GM18907 (cell line): ENCODE results near the gene GRIN1.
A peak's percentile ranks its signal among the peaks of the same experiment; 100 is the strongest.

Experiments used
- ATAC-seq: cut with Tn5 transposase; IDR thresholded peaks from one replicate; pipeline ENCODE4 v1.9.1; 2021; ENCODE audit warnings: mild to moderate bottlenecking, moderate library complexity; ENCODE audit not compliant: unreplicated experiment

Gene GRIN1

DNA sequence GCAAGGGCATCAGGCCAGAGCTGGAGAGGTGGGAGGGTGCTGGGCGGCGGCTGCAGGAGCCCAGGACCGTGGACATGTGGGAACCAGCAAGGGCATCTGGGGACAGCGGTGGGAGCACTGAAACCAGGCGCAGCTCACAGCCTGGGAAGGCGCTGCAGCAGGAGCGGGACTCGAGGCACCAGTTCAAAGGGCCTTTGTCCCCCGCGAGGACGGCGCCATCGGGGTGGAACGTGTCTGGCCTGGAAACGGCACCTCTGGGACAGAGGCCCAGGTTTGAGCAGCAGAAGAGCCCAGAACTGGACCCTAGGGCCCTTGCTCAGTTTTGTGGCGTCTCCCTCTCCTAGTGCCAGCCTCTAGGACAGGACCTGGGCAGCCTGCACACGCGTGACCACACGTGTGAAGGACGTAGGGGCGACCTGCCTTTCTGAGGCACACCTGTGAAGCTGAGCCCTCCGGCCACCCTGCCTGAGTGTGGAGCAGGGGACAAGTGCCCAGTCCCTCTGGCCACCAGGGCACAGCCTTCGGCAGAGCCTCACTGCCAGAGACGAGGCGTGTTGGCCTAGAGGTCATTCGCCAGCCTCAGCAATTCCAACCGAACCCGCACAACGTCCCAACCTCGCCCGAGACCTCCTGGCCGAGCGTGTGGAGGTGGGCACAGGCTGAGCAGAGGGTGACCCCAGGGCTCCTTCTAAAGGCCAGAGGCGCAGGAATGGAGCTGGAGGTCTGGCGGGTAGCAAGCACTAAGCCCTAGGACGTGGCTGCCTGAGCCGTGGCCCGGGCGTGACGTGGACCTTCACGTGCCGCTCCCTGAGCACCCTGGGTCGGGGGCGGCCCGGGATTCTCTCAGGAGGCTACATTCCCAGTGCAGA lies 35.1 kb downstream of the GRIN1 start:
- ATAC-seq, result no peak

GRCh38 chr9:137174722-137175293 lies 35.9 kb downstream of the GRIN1 start:
- no peak for ATAC-seq

- ATAC-seq, result no peak
These were observed 36.5 kb downstream of the GRIN1 start for GRCh38 chr9:137175345-137175961.

GRCh38 chr9:137176302-137177182 lies 37.6 kb downstream of the GRIN1 start:
- ATAC-seq, result no peak

- no peak for ATAC-seq
These were observed 39.4 kb downstream of the GRIN1 start for GRCh38 chr9:137178201-137178938.

DNA sequence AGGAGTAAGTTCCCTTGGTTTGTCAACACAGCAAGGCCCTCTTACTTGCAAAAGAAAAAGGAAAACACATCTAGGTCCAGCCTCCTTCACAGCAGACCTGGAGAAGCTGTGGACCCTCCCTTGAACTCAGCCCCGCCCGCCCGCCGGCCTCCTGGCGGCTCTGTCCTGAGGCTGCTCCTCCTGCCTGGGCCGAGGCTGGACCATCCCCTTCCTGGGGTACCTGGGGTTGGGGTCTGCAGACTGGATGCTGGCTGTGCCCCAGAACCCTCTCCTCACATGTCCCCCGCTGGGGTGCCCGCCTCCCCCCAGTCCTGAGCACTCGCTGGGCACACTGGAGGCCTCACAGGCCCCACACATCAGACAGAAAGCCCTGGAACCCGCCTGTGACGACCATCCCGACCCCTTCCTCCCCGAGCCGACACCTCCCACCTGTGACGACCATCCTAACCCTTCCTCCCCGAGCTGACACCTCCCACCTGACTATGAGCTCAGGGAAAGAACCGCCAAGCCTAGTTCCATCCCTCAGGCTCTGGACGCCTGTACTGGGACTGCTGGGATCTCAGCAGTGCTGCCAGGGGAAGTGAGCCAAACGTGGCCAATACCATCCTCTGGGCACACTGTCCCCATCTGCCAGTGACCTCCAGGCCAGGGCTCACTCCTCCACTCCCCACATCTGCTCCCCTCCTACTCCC lies 40.1 kb downstream of the GRIN1 start:
- ATAC-seq, result no peak

GRCh38 chr9:137179761-137180160 lies 40.8 kb downstream of the GRIN1 start:
- no peak for ATAC-seq

- ATAC-seq, result no peak
These were observed 41.5 kb downstream of the GRIN1 start for GRCh38 chr9:137180491-137180890.

- no peak for ATAC-seq
These were observed 42.7 kb downstream of the GRIN1 start for GRCh38 chr9:137181680-137182079.

- no peak for ATAC-seq
These were observed 43.9 kb downstream of the GRIN1 start for GRCh38 chr9:137182836-137183235.

DNA sequence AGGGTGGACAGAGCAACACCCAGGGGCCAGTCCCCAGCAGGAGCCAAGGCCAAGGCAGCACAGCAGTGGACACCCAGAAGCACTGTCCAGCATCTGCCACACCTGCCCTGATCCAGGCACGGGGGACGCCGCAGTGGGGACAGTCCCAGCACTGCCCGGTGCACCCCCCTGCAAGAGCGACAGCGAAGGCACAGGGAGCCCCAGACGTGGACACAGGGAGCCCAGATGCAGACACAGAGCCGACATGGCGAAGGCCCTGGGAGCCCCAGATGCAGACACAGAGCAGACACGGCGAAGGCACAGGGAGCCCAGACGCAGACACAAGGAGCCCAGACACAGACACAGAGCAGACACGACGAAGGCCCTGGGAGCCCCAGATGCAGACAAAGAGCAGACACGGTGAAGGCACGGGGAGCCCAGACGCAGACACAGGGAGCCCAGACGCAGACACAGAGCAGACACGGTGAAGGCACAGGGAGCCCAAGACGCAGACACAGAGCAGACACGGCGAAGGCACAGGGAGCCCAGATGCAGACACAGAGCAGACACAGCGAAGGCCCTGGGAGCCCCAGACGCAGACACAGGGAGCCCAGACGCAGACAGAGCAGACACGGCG lies 45.1 kb downstream of the GRIN1 start:
- ATAC-seq, result no peak

- ATAC-seq, result no peak
These were observed 46.1 kb downstream of the GRIN1 start for GRCh38 chr9:137184881-137185660.

DNA sequence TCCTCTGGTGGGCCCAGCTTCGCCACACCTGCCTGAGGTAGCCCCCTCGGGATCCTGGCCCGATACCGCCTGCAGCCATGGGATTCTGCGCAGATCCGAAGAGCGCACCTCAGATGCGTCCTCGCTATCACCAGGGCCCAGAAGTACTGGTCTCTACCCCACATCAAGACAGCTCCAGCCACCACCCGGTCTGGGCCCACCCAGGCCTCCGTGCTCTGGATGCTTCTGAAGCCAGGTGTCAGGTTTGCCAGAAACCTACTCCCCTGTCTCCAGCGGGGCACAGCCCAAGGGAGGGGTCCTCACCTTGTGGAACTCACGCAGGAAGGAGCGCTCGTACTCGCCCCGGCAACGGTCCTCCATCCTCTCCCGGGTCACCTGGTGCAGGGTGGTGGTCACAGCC lies 47.0 kb downstream of the GRIN1 start:
- no peak for ATAC-seq

DNA sequence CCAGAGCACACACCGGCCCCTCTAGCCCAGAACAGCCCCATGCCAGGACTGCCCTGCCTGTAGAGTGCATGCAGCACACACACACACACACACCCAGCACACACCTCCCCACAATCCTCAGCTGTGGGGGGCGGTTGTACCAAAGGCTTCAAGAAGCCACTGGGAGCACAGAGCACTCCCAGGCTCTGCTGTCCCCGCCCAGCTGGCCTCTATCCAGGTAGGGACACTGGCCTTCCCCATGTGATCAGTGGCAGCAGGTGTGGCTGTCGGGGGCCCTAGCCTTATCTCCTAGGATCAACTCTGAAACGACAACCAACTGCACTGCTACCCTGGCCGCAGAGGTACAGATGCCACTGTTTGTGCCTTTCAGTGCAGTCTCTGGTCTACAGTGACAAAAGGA lies 47.4 kb downstream of the GRIN1 start:
- ATAC-seq, result no peak

- no peak for ATAC-seq
These were observed 48.4 kb downstream of the GRIN1 start for GRCh38 chr9:137187386-137187785.

- ATAC-seq, result no peak
These were observed 49.1 kb downstream of the GRIN1 start for GRCh38 chr9:137188086-137188489.

- ATAC-seq, result peak; percentile 72
These were observed 49.7 kb downstream of the GRIN1 start, which contains the start of the genes ANAPC2 and SSNA1 for GRCh38 chr9:137188490-137189296. ANAPC2 (minus strand) TSS chr9:137188560; CDS start chr9:137188532, 28 bp downstream. SSNA1 (plus strand) TSS chr9:137188676; CDS start chr9:137188727, 51 bp downstream.
